Occipital lobe (tissue), 2 donors: ENCODE data around the gene NR1H4. TPM values are rescaled to one million over a fixed set of nuclear protein-coding genes. Genes with fewer than 3 reads are reported as not detected.
"Not testable (repeated sequence)": the region's sequence is repeated elsewhere in the genome, so short reads cannot be mapped to it uniquely, and the experiment has no call there.

Source experiments
- DNase-seq: peaks from one replicate; lab custom pipeline; 2025; lab: John Stamatoyannopoulos, UW
- total RNA-seq: library from RNA; depleted of rRNA; stranded (reverse); fragments of >200 nt; gene quantifications from one replicate; pipeline ENCODE4 v1.2.3, GENCODE V29; 2014

Gene NR1H4
- total RNA-seq, 1 donor from 2014 or later, result not detected

DNA sequence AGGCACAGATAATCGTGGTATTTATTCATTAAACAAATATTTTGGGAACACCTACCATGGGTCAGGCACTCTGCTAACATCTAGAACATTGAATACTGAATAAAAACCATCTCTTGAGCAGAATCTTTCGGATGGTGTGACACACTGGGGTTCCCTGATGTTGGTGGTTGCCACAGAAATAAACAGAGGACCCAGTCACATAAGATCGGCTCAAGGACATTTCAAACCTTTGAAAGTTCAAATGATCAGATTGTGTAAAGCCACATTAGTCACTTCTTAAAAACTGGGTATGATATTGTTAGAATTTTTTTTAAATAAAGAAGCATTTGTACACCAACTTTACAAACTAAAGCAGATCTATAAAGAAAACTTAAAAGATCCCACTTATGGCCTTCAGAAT, 39.0 kb downstream of the NR1H4 start:
- DNase-seq, result no peak

GRCh38 chr12:100515968-100516367, 42.3 kb downstream of the NR1H4 start:
- DNase-seq, result no peak

DNA sequence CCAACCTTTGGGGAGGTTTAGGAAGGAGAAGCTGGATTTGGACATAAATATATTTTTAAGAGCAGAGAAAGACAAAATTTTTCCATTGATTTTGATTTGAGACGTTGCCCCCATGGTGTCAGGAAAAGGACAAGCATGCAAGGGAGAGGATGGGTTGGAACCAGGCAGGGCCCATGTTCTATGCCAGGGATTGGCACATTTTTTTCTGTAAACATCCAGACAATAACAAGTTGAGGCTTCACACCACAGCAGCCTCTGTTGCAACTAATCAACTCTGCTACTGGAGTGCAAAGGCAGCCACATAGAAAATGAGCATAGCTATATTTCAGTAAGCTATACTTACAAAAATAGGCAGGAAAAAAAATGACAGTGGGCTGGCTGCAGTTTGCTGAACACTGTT, 44.7 kb downstream of the NR1H4 start:
- DNase-seq, result no peak

DNA sequence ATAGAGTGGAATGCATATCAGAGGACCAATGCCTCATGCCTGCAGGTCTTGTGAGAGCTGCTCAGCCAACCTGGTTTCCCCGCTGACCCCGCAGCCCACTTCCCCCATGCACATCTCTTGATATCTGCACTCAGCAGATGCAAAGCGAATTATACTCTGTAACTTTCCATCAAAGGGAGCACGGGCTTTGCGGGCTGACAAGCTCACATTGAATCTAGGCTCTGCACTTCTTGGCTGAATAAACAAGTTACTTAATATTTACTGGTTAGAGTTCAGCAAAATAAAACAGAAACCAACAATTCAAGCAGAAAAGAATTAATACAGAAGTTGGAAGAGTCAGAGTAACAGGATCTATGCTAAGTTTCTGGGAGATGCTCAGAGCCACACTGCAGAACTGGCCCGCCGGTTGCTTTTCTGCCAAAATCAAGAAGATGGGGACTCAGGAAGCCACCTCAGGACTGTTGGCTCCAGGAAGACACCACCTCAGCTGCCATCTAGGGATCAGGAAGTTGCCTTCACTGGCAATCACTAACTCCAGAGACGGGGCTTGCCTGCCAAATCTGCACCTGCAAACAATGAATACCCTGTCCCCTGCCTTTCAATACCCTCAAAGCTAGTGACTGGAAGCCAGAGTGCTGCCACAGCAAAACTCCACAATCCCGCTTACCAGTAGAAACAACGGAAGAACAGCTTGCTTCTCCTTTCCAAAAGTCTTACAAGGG, 46.5 kb downstream of the NR1H4 start:
- no peak for DNase-seq

DNA sequence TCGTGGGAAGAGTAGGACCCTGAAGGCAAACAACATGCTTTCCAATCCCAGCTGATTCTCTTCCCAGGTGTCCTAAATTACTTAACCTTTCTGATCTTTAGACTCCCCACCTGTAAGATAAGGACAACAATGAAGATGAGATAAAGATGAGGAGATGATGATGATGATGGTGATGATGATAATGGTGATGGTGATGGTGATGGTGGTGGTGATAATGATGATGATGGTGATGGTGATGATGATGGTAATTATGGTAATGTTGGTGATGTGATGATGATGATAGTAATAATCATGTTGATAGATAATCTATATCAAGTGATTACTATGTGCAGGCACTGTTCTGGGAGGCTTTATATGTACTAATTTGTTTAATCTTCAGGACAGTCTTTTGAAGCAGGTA, 48.3 kb downstream of the NR1H4 start:
- no peak for DNase-seq

DNA sequence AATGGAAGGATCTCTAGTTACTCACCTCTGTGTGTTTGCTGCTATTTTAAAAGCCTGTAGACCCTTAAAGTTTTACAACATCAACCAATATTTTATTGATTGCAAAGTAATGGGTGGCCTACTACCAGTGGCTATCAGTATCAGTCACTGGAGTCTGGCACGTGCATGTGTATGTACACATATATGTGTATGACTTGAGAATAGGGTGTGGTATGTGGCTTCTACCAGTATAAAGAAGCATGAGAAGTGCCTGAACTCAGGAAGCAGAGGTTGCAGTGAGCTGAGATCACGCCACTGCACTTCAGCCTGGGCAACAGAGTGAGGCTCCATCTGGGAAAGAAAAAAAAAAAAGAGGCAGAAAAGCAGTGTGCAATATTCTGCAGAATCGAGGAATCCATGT, 54.4 kb downstream of the NR1H4 start:
- DNase-seq, result no peak

DNA sequence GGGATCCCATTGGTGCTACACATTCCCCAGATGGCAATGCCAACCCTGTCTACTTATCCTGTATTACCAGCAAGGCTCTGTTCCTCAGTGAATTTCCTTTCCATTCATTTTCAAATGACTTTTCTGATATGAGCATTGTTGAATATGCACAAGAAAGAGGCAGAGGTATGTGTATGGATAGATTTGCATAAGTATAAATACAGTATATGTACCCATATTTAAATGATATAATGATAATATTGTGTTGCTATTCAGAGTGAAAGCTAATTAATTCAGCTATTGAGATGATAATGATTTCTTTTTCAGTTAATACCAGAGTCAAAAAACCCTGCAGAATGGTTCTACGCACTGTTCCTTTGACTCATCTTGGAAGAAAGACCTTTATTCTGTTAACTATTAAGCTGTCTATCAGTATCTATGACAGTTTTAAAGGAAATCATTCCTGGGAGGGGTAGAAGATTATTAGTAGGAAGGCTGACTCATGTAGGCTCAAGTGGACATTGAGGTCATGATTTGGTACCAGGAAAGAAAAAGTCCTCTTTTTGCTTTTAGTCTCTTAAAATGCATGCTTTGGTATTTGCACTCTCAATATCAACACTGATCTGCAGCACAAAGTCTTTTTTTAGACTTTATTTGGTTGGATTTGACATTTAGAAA, 54.9 kb downstream of the NR1H4 start:
- DNase-seq, result no peak

DNA sequence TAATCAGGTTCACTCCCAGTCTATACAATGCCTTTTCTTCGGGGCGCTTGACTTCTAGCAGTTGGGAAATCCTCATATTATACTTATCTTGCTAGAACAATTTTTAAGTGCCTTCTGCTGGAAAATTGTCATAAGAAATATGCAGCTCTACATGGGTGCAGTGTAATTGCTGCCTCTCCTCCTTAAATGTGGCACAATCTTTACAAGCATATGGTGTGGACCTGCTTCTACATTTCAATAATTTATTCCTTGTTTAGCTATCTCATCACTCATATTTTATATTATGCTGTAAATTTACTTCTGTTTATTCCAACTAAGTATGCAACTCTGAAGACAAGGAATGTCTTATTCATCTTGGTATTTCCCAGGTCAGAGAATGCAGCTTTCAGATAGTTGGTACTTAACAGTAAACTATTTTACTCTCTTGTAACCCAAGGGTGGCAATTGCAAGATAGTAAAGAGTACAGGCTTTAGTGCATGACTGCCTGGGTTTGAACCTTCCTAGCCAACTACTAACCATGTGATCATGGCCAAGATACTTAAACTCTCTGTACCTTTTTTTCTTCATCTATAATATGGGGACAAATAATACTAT, 56.2 kb downstream of the NR1H4 start:
- no peak for DNase-seq

GRCh38 chr12:100533376-100533775, 59.7 kb downstream of the NR1H4 start:
- no peak for DNase-seq

DNA sequence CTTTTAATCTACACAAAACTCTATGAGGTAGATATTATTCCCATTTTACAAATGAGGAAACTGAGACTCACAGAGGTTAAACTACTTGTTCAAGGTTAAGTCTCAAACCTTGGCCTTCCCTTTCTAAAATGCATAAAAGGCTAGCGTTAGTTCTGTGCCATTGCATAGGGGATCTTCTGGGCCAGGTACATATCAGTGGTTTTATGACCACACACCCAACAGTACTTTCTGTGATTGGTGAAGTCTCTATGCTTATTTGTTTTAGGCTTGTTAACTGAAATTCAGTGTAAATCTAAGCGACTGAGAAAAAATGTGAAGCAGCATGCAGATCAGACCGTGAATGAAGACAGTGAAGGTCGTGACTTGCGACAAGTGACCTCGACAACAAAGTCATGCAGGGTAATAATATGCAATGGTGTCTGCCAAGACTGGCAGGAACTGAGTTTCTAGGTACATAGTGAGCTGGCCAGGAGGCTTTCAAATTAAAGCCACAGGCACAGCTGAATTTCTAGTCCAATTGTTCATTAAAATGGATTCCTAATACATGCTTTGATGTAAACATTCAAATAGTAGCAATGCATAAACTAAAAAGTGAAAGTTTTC, 61.1 kb downstream of the NR1H4 start:
- DNase-seq, result no peak

GRCh38 chr12:100539202-100539601, 65.5 kb downstream of the NR1H4 start:
- no peak for DNase-seq

DNA sequence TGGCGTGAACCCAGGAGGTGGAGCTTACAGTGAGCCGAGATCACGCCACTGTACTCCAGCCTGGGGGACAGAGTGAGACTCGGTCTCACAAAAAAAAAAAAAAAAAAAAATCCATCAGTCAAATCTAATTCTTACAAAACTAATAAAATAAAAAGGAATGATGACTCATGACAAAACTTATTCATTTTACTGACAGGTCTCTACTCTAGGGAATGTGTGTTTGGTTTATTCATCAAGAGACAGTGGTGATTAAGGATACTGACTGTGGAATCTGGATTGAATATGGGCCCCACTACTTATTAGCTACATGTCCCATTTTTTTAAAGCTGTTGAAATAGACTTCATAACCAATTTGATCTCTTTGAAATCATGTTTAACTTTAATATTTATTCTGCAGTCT, 70.5 kb downstream of the NR1H4 start:
- no peak for DNase-seq

DNA sequence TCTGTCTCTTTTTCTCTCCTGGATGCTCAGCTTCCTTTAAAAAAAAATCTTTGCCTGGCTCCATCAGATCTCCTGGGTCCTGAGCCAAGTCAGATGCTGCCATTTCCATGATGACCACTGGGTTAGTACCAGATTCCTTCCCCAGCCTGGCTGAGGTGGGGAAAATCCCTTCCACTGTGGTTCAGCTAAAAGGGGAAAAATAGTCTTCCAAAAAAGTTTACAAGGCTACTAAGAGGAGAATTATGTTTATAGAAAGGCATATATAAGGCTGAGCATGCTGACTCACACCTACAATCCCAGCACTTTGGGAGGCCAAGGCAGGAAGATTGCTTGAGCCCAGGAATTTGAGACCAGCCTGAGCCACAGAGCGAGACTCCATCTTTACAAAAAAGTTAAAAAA, 71.4 kb downstream of the NR1H4 start:
- DNase-seq, result no peak

DNA sequence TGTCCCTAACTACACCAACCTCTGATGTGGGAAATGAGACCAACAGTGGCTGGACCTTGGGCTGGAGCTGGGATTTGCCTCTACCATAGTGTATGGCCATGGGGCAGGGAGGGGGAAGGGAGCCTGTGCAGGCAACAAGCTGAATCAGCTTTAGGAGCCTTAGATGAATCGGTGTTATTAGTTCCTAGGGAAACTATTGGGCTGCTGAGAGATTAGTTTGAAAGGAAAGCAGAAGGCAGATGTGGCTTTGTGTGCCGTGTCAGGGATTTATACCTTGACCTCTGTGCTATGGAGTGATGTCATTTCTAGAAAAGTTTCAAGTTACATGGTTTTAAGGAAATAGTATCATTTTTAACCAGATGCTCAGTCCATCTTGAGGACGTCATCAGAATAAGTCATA, 80.3 kb downstream of the NR1H4 start:
- DNase-seq, result no peak

DNA sequence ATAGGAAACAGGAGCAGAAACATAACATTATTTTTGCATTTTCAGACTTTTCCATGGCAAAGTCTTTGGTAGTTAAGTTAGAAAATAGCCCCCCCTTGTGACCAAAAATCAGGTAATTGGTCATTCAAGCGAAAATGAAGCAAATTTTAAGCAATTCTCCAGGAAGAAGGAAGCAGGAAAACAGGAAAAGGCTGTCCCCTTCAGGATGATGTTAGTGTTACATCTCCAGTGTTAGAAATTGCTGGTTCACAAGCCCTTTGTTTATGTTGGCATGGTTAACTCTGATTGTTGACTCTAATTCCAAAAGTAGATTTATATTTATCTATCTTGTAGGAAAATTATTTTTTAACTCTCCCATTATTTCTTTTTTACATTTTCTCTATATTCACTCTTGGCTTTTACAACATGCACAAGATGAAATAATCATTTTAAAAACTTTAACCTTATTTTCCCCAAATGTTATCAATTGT, 81.0 kb downstream of the NR1H4 start:
- no peak for DNase-seq

DNA sequence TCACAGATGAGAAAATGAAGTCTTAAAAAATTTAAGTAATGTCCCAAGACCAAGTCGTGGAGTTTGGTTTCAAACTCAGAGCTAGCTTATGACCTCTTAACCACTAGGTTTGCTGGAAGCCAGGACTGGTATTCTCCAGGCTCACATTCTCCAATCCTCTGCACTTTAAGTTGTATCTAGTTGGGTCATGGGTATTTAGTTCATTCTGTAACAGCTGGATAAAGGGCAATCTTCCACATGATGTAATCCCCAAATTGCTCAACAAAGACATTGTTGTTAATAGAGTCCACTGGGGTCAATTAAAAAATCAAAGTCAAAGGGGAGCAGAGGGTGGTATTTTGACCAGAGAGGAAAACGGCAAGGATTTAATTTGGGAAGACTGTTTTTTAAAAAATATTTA, 82.1 kb downstream of the NR1H4 start:
- no peak for DNase-seq

DNA sequence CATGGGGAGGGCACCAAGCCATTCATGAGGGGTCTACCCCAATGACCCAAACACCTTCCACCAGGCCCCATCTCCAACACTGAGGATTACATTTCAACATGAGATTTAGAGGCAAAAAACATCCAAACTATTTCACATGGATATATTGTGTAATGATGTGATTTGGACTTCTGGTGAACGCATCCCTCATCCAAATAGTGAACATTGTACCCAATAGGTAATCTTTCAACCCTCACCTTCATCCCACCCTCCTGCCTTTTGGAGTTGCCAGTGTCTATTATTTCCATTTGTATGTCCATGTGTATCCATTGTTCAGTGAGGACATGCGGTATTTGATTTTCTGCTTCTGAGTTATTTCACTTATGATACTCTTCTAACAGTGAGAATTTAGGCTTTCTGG, 83.7 kb downstream of the NR1H4 start:
- no peak for DNase-seq

DNA sequence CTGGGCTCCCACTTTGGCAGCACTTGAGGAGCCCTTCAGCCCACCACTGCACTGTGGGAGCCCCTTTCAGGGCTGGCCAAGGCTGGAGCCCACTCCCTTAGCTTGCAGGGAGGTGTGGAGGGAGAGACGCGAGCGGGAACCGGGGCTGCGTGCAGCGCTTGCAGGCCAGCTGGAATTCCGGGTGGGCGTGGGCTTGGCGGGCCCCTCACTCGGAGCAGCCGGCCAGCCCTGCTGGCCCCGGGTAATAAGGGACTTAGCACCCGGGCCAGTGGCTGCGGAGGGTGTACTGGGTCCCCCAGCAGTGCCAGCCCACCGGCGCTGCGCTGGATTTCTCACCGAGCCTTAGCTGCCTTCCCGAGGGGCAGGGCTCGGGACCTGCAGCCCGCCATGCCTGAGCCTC, 85.6 kb downstream of the NR1H4 start:
- not testable (repeated sequence) for DNase-seq

DNA sequence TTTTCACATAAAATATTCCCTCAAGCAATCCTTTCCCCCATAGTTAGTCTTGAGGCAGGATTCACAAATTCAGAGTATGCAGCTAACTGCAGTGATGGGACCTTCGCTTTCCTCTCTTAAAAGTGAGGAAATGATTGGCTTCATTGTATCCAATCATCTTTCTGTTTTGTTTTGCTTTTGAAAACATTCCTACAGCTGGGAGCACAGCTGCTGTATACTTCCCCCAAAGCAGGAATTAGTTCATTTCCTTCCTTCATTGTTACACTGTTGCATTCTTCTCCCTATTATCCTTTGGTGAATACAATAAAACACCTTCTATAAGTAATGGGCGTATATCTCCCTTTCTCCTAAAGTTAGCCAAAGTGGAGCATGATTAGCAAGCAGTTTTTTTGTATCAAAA, 90.4 kb downstream of the NR1H4 start:
- DNase-seq, result no peak

- DNase-seq, result no peak
These were observed 91.3 kb downstream of the NR1H4 start for GRCh38 chr12:100564905-100565467.

GRCh38 chr12:100565987-100566545, 92.4 kb downstream of the NR1H4 start:
- no peak for DNase-seq
